H9 (cell line): ENCODE data around the gene DOHH. TPM values are rescaled to one million over a fixed set of nuclear protein-coding genes. Genes with fewer than 3 reads are reported as not detected.

Source experiments
- DNase-seq: peaks from one replicate; pipeline ENCODE4 v3.0.0-alpha.2; 2017
- H2AFZ ChIP-seq: one replicate; pipeline ENCODE4 v1.6.1; 2013; ENCODE audit warnings: mild to moderate bottlenecking, low read length, control low read depth, moderate library complexity
- H2AK5ac ChIP-seq: 2 replicates; pipeline ENCODE4 v1.6.1; 2013; ENCODE audit warnings: low read length, control low read depth, mixed read lengths; ENCODE audit not compliant: insufficient read length
- H2BK120ac ChIP-seq: one replicate; pipeline ENCODE4 v1.6.1; 2013; ENCODE audit warnings: low read depth, mild to moderate bottlenecking, low read length, control low read depth, inconsistent platforms; ENCODE audit not compliant: poor library complexity, severe bottlenecking
- H2BK12ac ChIP-seq: 2 replicates; pipeline ENCODE4 v1.6.1; 2013; ENCODE audit warnings: low read length, control low read depth, mixed read lengths, low read depth; ENCODE audit not compliant: insufficient read length
- H2BK15ac ChIP-seq: 2 replicates; pipeline ENCODE4 v1.6.1; 2013; ENCODE audit warnings: low read depth, low read length, control low read depth
- H2BK20ac ChIP-seq: one replicate; pipeline ENCODE4 v1.6.1; 2013; ENCODE audit warnings: low read depth, mild to moderate bottlenecking, low read length, control low read depth, inconsistent platforms; ENCODE audit not compliant: poor library complexity, severe bottlenecking
- H2BK5ac ChIP-seq: 2 replicates; pipeline ENCODE4 v1.6.1; 2013; ENCODE audit warnings: low read length, control low read depth, mixed read lengths; ENCODE audit not compliant: insufficient read length
- H3K14ac ChIP-seq: 2 replicates; pipeline ENCODE4 v1.6.1; 2013; ENCODE audit warnings: low read length, control low read depth; ENCODE audit not compliant: insufficient read depth
- H3K18ac ChIP-seq: 2 replicates; pipeline ENCODE4 v1.6.1; 2013; ENCODE audit warnings: low read depth, mild to moderate bottlenecking, mixed read lengths, low read length, control low read depth; ENCODE audit not compliant: insufficient read length
- H3K23ac ChIP-seq: 2 replicates; pipeline ENCODE4 v1.6.1; 2013; ENCODE audit warnings: low read length, control low read depth, mixed read lengths, low read depth; ENCODE audit not compliant: insufficient read length
- H3K23me2 ChIP-seq: 2 replicates; pipeline ENCODE4 v1.6.1; 2013; ENCODE audit warnings: low read depth, mild to moderate bottlenecking, mixed read lengths, low read length, control low read depth; ENCODE audit not compliant: insufficient read length, poor library complexity, severe bottlenecking
- H3K27ac ChIP-seq: 2 replicates; pipeline ENCODE4 v1.5.1; 2013; ENCODE audit warnings: low read length, control low read depth, mixed read lengths, low read depth; ENCODE audit not compliant: insufficient read length
- H3K27me3 ChIP-seq: 2 replicates; pipeline ENCODE4 v1.6.1; 2013; ENCODE audit warnings: low read length, control low read depth, inconsistent platforms; ENCODE audit not compliant: insufficient read depth
- H3K4ac ChIP-seq: 2 replicates; pipeline ENCODE4 v1.6.1; 2013; ENCODE audit warnings: low read depth, mild to moderate bottlenecking, control low read depth, inconsistent platforms, low read length, moderate library complexity
- H3K4me1 ChIP-seq: 2 replicates; pipeline ENCODE4 v1.6.1; 2013; ENCODE audit warnings: low read length, control low read depth, inconsistent platforms; ENCODE audit not compliant: insufficient read depth
- H3K4me2 ChIP-seq: 2 replicates; pipeline ENCODE4 v1.6.1; 2013; ENCODE audit warnings: low read length, control low read depth, mixed read lengths; ENCODE audit not compliant: insufficient read length, insufficient read depth
- H3K56ac ChIP-seq: 2 replicates; pipeline ENCODE4 v1.6.1; 2013; ENCODE audit warnings: low read depth, mild to moderate bottlenecking, mixed read lengths, low read length, control low read depth; ENCODE audit not compliant: insufficient read length
- H3K79me1 ChIP-seq: 2 replicates; pipeline ENCODE4 v1.6.1; 2013; ENCODE audit warnings: low read depth, mild to moderate bottlenecking, moderate library complexity, low read length, control low read depth, inconsistent platforms; ENCODE audit not compliant: insufficient read depth, poor library complexity, severe bottlenecking
- H3K79me2 ChIP-seq: 2 replicates; pipeline ENCODE4 v1.6.1; 2013; ENCODE audit warnings: low read length, control low read depth, inconsistent platforms; ENCODE audit not compliant: insufficient read depth
- H3K9ac ChIP-seq: 2 replicates; pipeline ENCODE4 v1.6.1; 2013; ENCODE audit warnings: low read length, control low read depth, mixed read lengths; ENCODE audit not compliant: insufficient read length; ENCODE audit errors: extremely low read depth
- H3K9me3 ChIP-seq: one replicate; pipeline ENCODE4 v1.6.1; 2013; ENCODE audit warnings: low read depth, low read length, inconsistent platforms; ENCODE audit not compliant: control insufficient read depth
- H3T11ph ChIP-seq: one replicate; pipeline ENCODE4 v1.6.1; 2013; ENCODE audit warnings: mild to moderate bottlenecking, low read length, control low read depth, inconsistent platforms
- H4K20me1 ChIP-seq: one replicate; pipeline ENCODE4 v1.6.1; 2013; ENCODE audit not compliant: control insufficient read depth, insufficient read length, insufficient read depth
- H4K5ac ChIP-seq: 2 replicates; pipeline ENCODE4 v1.6.1; 2013; ENCODE audit warnings: low read depth, mild to moderate bottlenecking, mixed read lengths, low read length, control low read depth; ENCODE audit not compliant: insufficient read length
- H4K8ac ChIP-seq: replicated peaks from 2 replicates; pipeline ENCODE4 v1.6.1; 2013; ENCODE audit warnings: low read length, control low read depth, mixed read lengths, low read depth; ENCODE audit not compliant: insufficient read length
- H4K91ac ChIP-seq: 2 replicates; pipeline ENCODE4 v1.6.1; 2013; ENCODE audit warnings: low read depth, mild to moderate bottlenecking, moderate library complexity, mixed read lengths, low read length, control low read depth; ENCODE audit not compliant: insufficient read length
- H3K27ac Mint-ChIP-seq, 3 experiments: 2 replicates in 2 of 3; 3 replicates in 1 of 3; pipeline ENCODE4 v1.8.0; 2020 to 2021; ENCODE audit warnings: mixed read lengths in 3 of 3, mild to moderate bottlenecking in 1 of 3, moderate library complexity in 1 of 3
- H3K27me3 Mint-ChIP-seq: 2 replicates; pipeline ENCODE4 v1.8.0; 2021; ENCODE audit warnings: low read depth, mild to moderate bottlenecking, moderate library complexity, mixed read lengths
- H3K36me3 Mint-ChIP-seq, 3 experiments: 2 replicates in 2 of 3; 3 replicates in 1 of 3; pipeline ENCODE4 v1.8.0; 2020 to 2021; ENCODE audit warnings: low read depth in 3 of 3, mixed read lengths in 3 of 3; ENCODE audit not compliant: insufficient read depth in 1 of 3
- H3K4me1 Mint-ChIP-seq, 2 experiments: 2 replicates each; pipeline ENCODE4 v1.8.0; 2020; ENCODE audit warnings: mixed read lengths in 2 of 2
- H3K4me3 Mint-ChIP-seq, 2 experiments: 2 replicates in 1 of 2; 3 replicates in 1 of 2; pipeline ENCODE4 v1.8.0; 2020 to 2021; ENCODE audit warnings: mild to moderate bottlenecking in 2 of 2, mixed read lengths in 2 of 2, moderate library complexity in 1 of 2
- H3K9me3 Mint-ChIP-seq, 2 experiments: 2 replicates in 1 of 2; 3 replicates in 1 of 2; pipeline ENCODE4 v1.8.0; 2020; ENCODE audit warnings: mild to moderate bottlenecking in 2 of 2, mixed read lengths in 2 of 2, moderate library complexity in 1 of 2
- CTCF ChIP-seq: fragments of 200-600 bp; sonication (generic); conservative IDR thresholded peaks from 3 replicates; pipeline ENCODE4 v1.8.0; 2021; ENCODE audit warnings: antibody characterized with exemption, mild to moderate bottlenecking
- WGBS: extraction: QIAGEN DNeasy Blood & Tissue Kit; methylation state at CpG from one replicate; pipeline ENCODE4 v1.1.7; 2013; ENCODE audit warnings: missing lambda C conversion rate, low lambda C conversion rate, mixed read lengths; ENCODE audit not compliant: insufficient read length; ENCODE audit errors: extremely low coverage; 5-methylcytosine and 5-hydroxymethylcytosine counted together
- total RNA-seq: library from RNA; stranded (reverse); gene quantifications from 2 replicates; pipeline ENCODE4 v1.2.1, GENCODE V29; 2021

The DOHH gene
- total RNA-seq, 1 experiment from 2014 or later, result 16.5 TPM

GRCh38 chr19:3545669-3546034 is 45.2 kb upstream of the DOHH start:
- peaks cover 2 to 9% (median 8%) of the 10 kb centered on the region in 3 experiments; a peak in 6 of 7 replicates for H3K36me3 Mint-ChIP-seq
- TF ChIP-seq CTCF, result no peak
- no peaks in the 10 kb centered on the region for H3K4me1 ChIP-seq
- H2AK5ac ChIP-seq, result no peak overlapping the region
- no peak overlapping the region for H3T11ph ChIP-seq
- H3K79me1 ChIP-seq, result no peaks in the 10 kb centered on the region
- no peaks in the 10 kb centered on the region for H4K20me1 ChIP-seq
- no peak overlapping the region for H2BK12ac ChIP-seq
- H3K79me2 ChIP-seq, result no peaks in the 10 kb centered on the region
- H2BK120ac ChIP-seq, result no peak overlapping the region
- no peak overlapping the region for H3K18ac ChIP-seq
- H3K4me2 ChIP-seq, result no peak overlapping the region
- no peaks in the 10 kb centered on the region for H3K9me3 ChIP-seq
- H3K23ac ChIP-seq, result no peak overlapping the region
- H3K27ac Mint-ChIP-seq, result peak overlapping the region in 2 of 3 experiments; percentile 15 to 44; a peak in 1 of 7 replicates
- no peaks in the 10 kb centered on the region for H3K23me2 ChIP-seq
- no peak overlapping the region for H3K56ac ChIP-seq
- no CpG with 5 or more reads among the region's 10 CpGs for WGBS
- H3K14ac ChIP-seq, result no peak overlapping the region
- no peak overlapping the region for H4K8ac ChIP-seq
- no peak overlapping the region for H4K91ac ChIP-seq
- no peaks in the 10 kb centered on the region for H3K27me3 Mint-ChIP-seq
- H4K5ac ChIP-seq, result no peak overlapping the region
- H3K4ac ChIP-seq, result no peak overlapping the region
- DNase-seq, result no peak
- H2AFZ ChIP-seq, result no peak overlapping the region
- no peak overlapping the region for H2BK15ac ChIP-seq
- no peak overlapping the region for H3K27ac ChIP-seq
- no peak overlapping the region for H2BK5ac ChIP-seq
- no peak overlapping the region for H3K4me3 Mint-ChIP-seq
- no peak overlapping the region for H2BK20ac ChIP-seq
- no peaks in the 10 kb centered on the region for H3K27me3 ChIP-seq
- peaks cover 2 to 3% of the 10 kb centered on the region in 2 experiments; a peak in 1 of 4 replicates for H3K4me1 Mint-ChIP-seq
- H3K9ac ChIP-seq, result no peak overlapping the region
- no peaks in the 10 kb centered on the region for H3K9me3 Mint-ChIP-seq
